ENCODE data around the gene C14orf180.

DNA sequence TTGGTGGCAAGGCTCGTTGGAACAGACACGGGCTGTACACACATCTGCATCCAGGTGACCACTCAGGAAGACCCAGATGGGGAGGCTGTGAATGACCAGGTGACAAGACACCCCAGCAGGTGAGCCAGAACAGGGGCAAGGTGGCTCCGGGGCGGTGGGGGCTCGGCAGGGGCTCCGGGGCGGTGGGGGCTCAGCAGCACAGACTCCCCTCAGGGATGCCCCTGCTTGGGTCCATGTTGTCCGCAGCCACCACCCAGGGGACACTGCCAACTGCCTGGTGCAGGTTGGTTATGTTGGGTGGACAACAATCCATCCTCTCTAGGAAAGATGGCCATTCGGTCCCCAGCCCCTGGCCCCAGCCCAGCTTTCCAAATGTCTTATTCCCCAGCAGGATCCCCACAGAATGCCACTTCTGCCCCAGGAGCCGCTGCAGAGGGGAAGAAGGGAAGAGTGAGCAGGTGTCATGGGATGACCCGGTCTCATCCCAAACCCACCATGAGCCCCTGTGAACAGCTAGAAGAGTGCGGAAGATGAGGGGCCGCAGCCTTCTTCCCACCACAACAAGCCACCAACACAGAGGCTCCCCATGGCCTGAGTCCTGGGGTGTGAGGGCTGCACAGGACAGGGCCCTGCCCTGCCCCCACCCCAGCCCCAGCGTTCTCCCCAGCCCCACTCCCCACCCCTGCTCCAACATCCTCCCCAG lies 31.4 kb upstream of the C14orf180 start:
- TF ChIP-seq, protein P1, sequence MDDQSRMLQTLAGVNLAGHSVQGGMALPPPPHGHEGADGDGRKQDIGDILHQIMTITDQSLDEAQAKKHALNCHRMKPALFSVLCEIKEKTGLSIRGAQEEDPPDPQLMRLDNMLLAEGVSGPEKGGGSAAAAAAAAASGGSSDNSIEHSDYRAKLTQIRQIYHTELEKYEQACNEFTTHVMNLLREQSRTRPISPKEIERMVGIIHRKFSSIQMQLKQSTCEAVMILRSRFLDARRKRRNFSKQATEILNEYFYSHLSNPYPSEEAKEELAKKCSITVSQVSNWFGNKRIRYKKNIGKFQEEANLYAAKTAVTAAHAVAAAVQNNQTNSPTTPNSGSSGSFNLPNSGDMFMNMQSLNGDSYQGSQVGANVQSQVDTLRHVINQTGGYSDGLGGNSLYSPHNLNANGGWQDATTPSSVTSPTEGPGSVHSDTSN (IDR thresholded peaks at IDR 0.05): no peak
- TF ChIP-seq MYC (IDR thresholded peaks at IDR 0.05; ENCODE audit: borderline replicate concordance, low read length): no peak
- TF ChIP-seq ESRRA (IDR thresholded peaks at IDR 0.05; ENCODE audit: borderline replicate concordance, low read length): no peak
- TF ChIP-seq, protein P2, sequence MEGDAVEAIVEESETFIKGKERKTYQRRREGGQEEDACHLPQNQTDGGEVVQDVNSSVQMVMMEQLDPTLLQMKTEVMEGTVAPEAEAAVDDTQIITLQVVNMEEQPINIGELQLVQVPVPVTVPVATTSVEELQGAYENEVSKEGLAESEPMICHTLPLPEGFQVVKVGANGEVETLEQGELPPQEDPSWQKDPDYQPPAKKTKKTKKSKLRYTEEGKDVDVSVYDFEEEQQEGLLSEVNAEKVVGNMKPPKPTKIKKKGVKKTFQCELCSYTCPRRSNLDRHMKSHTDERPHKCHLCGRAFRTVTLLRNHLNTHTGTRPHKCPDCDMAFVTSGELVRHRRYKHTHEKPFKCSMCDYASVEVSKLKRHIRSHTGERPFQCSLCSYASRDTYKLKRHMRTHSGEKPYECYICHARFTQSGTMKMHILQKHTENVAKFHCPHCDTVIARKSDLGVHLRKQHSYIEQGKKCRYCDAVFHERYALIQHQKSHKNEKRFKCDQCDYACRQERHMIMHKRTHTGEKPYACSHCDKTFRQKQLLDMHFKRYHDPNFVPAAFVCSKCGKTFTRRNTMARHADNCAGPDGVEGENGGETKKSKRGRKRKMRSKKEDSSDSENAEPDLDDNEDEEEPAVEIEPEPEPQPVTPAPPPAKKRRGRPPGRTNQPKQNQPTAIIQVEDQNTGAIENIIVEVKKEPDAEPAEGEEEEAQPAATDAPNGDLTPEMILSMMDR (IDR thresholded peaks at IDR 0.05): no peak
- no peak for TF ChIP-seq EP300 (IDR thresholded peaks at IDR 0.05)
- TF ChIP-seq MAZ (IDR thresholded peaks at IDR 0.05; ENCODE audit: borderline replicate concordance, low read depth, low read length): no peak
- no peak for TF ChIP-seq FOSB (CRISPR knock-in tag; IDR thresholded peaks at IDR 0.05)
- TF ChIP-seq POLR2A (IDR thresholded peaks at IDR 0.05; ENCODE audit: low read length): no peak
- no peak for TF ChIP-seq SREBF2 (IDR thresholded peaks at IDR 0.05)
- TF ChIP-seq CBX2 (IDR thresholded peaks at IDR 0.05; ENCODE audit: borderline replicate concordance, low read depth): no peak
